Activated T-helper 1 cell treated with anti-CD3 and anti-CD28 coated beads, Interleukin-12 subunit alpha, Interleukin-12 subunit beta, Interleukin-2, Interleukin-4 antibody, amounts not matched to agents 30 ng/mL and 10 ng/mL and 1 ng/mL, durations not matched to agents 14 hours and 24 hours and 36 hours (primary cell): ENCODE data around the gene SLC52A3. TPM values are rescaled to one million over a fixed set of nuclear protein-coding genes. Genes with fewer than 3 reads are reported as not detected.

Source experiments
- DNase-seq: peaks from one replicate; pipeline ENCODE4 v3.0.0; 2021; ENCODE audit warnings: low spot score
- H3K27ac Mint-ChIP-seq: one replicate; pipeline ENCODE4 v1.8.0; 2021; ENCODE audit warnings: mild to moderate bottlenecking, mixed read lengths
- H3K27me3 Mint-ChIP-seq: one replicate; pipeline ENCODE4 v1.8.0; 2022; ENCODE audit warnings: mild to moderate bottlenecking, moderate library complexity, mixed read lengths; ENCODE audit not compliant: insufficient read depth
- H3K36me3 Mint-ChIP-seq: one replicate; pipeline ENCODE4 v1.8.0; 2021; ENCODE audit warnings: low read depth, mixed read lengths
- H3K4me1 Mint-ChIP-seq: one replicate; pipeline ENCODE4 v1.8.0; 2021; ENCODE audit warnings: low read depth, mixed read lengths
- H3K4me3 Mint-ChIP-seq: one replicate; pipeline ENCODE4 v1.8.0; 2021; ENCODE audit warnings: mild to moderate bottlenecking, moderate library complexity, mixed read lengths
- H3K9me3 Mint-ChIP-seq: one replicate; pipeline ENCODE4 v1.8.0; 2021; ENCODE audit warnings: mixed read lengths
- intact Hi-C: fragments of 100-400 bp; cut with micrococcal nuclease; formaldehyde crosslinking; loops from one replicate; pipeline ENCODE4 v1.15.1; 2024
- total RNA-seq: library from RNA; stranded (reverse); gene quantifications from 2 replicates; pipeline ENCODE4 v1.2.3, GENCODE V29; 2022

Gene SLC52A3
- total RNA-seq, 1 donor from 2014 or later = not detected

- Mint-ChIP-seq H3K36me3 (no peaks in the 10 kb centered on the region), H3K27me3 (peaks cover 7% of the 10 kb centered on the region), H3K9me3 (peaks cover 30% of the 10 kb centered on the region), H3K27ac (no peak overlapping the region), H3K4me1 (no peaks in the 10 kb centered on the region), H3K4me3 (no peak overlapping the region)
- no peak for DNase-seq
- intact Hi-C loops = no loop called here
These were observed 19.5 kb upstream of the SLC52A3 start for GRCh38 chr20:787825-788224.

DNA sequence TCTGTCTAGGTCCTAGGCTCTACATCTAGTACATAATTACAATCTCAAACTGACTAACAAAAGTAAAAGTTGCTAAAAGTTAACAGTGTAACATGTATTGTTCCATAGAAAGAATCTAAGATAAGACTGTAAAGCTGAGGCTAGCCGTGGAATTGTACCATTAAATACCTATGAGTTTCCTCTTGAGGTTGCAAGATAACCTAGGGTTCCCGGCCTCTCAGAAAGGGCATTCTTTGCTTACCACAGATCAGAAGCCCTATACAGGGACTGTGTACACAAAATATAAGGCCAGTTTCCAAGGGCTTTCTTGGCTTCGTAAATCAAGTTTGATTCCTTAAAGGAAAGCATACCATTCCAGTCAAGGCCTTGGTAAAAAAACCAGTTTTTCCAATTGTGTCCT, 11.5 kb upstream of the SLC52A3 start:
- no peak for DNase-seq
- H3K27ac Mint-ChIP-seq = no peak overlapping the region

DNA sequence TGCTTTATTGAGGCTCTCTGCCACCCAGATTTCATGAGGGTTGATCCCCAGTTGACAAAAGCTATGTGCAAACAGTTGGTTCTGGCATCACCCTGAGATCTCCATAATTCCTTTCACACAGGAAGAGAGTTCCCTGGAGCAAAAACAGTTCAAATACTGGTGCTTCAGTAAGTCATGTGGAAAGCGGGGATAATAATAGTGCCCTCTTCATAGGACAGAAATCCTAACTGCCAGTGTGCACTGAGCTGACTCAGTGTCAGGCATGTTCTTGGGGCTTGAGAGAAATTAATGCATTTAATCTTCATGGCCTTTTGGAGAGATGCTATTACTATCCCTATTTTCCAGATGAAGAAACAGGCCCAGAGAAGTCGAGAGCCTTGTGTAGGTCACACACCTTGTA, 7.9 kb upstream of the SLC52A3 start:
- Mint-ChIP-seq H3K27me3 (peaks cover 4% of the 10 kb centered on the region), H3K36me3 (no peaks in the 10 kb centered on the region), H3K4me1 (no peaks in the 10 kb centered on the region), H3K9me3 (no peaks in the 10 kb centered on the region), H3K27ac (no peak overlapping the region), H3K4me3 (no peak overlapping the region)
- intact Hi-C loops = no loop called here
- DNase-seq = no peak

More for the DNA sequence above, 11.5 kb upstream of the SLC52A3 start:
- peaks cover 13% of the 10 kb centered on the region for H3K9me3 Mint-ChIP-seq
- H3K27me3 Mint-ChIP-seq = no peaks in the 10 kb centered on the region
- H3K4me3 Mint-ChIP-seq = no peak overlapping the region
- intact Hi-C loops = no loop called here
- H3K36me3 Mint-ChIP-seq = no peaks in the 10 kb centered on the region
- H3K4me1 Mint-ChIP-seq = no peaks in the 10 kb centered on the region

DNA sequence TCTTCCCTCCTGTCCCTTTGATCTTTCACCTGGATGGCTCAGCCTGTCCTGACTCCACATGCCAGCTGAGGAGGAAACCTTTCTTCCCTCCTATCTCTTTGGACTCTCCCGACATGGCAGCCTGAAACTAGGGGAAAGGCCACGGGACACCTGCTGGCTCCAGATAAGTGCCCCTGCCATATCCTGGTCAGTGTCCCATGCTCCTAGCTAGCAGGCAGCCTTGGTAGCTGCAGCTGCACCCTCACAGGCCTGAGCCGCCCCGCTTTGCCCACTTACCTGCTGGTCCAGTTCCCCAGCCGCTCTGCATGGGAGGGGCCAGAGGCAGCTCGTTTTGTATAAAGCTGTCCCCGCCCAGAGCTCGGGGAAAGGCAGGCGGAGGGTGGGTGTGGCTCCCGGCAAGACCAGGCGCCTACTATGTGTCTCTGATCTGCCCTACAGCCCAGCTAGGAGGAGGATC, 7.4 kb upstream of the SLC52A3 start:
- H3K9me3 Mint-ChIP-seq = no peaks in the 10 kb centered on the region
- intact Hi-C loops = no loop called here

DNA sequence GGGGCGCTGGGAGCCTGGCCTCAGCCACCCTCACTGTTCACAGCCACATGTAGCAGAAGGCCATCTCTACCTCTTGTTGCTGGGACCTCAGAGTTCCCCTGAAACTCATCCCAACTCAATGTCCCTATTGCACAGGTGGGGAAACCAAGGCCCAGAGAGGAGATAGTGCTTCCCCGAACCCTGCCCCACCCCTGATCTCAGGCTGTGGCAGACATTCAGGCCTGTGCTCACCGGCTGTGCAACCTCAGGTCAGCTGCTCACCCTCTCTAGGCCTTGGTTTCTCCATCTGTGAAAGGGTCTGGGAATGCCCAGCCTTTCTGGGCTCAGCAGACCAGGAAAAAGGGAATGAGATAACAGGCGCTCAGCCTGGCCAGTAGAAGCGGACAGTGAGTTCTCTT, 6.4 kb upstream of the SLC52A3 start:
- H3K27me3 Mint-ChIP-seq = peaks cover 4% of the 10 kb centered on the region
- H3K4me3 Mint-ChIP-seq = no peak overlapping the region
- H3K9me3 Mint-ChIP-seq = no peaks in the 10 kb centered on the region
- no peak overlapping the region for H3K27ac Mint-ChIP-seq
- no peak for DNase-seq
- no peaks in the 10 kb centered on the region for H3K4me1 Mint-ChIP-seq
- H3K36me3 Mint-ChIP-seq = no peaks in the 10 kb centered on the region
- intact Hi-C loops = no loop called here

More for the DNA sequence above, 7.4 kb upstream of the SLC52A3 start:
- Mint-ChIP-seq H3K4me1 (no peaks in the 10 kb centered on the region), H3K36me3 (no peaks in the 10 kb centered on the region), H3K4me3 (no peak overlapping the region), H3K27ac (no peak overlapping the region), H3K27me3 (peaks cover 4% of the 10 kb centered on the region)
- DNase-seq = no peak

DNA sequence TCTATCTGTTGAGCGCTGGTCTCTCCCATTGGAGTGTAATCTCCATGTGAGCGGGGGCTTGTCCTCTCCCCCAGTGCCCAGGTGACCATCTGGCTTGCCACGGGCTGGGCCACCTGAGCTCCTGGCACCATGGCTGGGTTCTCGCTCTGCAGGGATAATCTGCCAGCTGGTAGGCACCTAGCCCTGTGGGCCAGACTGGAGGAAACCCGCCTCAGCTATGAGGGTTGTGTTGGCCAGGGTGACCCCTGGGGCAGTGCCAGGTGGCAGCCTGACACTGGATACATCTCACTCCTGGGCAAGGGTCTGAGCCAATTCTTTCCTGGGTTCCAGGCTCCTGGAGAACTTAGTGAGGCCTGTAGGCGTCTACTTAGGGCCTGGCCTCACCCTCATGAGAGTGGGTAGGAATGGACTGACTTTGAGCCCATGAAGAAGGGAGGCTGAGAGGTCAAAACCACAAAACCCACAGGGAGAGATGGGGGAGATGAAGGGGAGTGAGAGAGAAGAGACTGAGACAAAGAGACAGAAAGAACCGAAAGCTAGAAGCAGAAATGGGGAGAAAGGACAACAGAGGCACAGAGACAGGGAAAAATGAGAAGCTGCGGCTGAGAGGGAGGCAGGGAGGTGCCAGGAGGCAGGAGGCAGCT, 5.8 kb upstream of the SLC52A3 start:
- H3K27ac Mint-ChIP-seq = no peak overlapping the region
- H3K27me3 Mint-ChIP-seq = peaks cover 4% of the 10 kb centered on the region
- intact Hi-C loops = no loop called here
- no peaks in the 10 kb centered on the region for H3K36me3 Mint-ChIP-seq
- H3K4me1 Mint-ChIP-seq = no peaks in the 10 kb centered on the region
- no peak overlapping the region for H3K4me3 Mint-ChIP-seq
- no peaks in the 10 kb centered on the region for H3K9me3 Mint-ChIP-seq
- no peak for DNase-seq

GRCh38 chr20:772806-773205, 4.5 kb upstream of the SLC52A3 start:
- no peak for DNase-seq
- H3K4me1 Mint-ChIP-seq = no peaks in the 10 kb centered on the region
- intact Hi-C loops = no loop called here
- peaks cover 4% of the 10 kb centered on the region for H3K27me3 Mint-ChIP-seq
- no peak overlapping the region for H3K4me3 Mint-ChIP-seq
- H3K27ac Mint-ChIP-seq = no peak overlapping the region
- H3K9me3 Mint-ChIP-seq = no peaks in the 10 kb centered on the region
- H3K36me3 Mint-ChIP-seq = no peaks in the 10 kb centered on the region

DNA sequence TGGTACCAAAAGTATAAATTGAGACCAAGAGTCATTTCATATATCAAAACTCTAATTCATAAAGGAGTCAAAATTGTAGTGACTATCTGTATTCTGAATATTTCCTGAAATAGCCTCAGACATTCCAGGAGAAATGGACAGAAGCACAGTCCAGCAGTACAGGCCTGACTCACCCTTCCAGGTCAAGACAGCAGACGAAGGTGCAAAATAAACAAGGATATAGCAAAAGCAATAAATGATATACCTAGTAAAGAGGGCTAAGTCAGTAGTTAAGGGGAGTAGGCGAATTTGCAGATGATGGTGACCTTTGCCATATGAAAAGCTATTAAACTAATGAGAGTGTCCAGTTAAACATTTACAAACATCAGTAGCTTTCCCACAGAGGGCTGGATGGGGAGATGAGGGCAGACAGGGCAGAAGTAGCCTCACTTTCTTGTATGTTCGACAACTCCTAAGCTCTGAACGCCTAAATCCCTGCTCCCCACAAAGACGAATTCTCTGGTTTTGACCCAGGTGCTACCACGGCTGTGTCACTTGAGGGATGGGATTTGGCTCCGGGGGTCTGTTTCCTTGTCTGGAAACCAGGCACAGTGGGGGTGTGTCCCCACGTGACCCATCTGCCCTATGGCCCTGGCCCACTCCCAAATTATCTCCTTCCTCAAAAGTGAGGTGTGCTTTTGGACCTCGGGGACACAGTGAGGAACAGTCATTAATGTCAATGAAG, 3.6 kb upstream of the SLC52A3 start:
- intact Hi-C loops = no loop called here
- Mint-ChIP-seq H3K4me3 (no peak overlapping the region), H3K4me1 (no peaks in the 10 kb centered on the region), H3K9me3 (no peaks in the 10 kb centered on the region), H3K27ac (no peak overlapping the region), H3K36me3 (no peaks in the 10 kb centered on the region), H3K27me3 (peaks cover 4% of the 10 kb centered on the region)
- no peak for DNase-seq

DNA sequence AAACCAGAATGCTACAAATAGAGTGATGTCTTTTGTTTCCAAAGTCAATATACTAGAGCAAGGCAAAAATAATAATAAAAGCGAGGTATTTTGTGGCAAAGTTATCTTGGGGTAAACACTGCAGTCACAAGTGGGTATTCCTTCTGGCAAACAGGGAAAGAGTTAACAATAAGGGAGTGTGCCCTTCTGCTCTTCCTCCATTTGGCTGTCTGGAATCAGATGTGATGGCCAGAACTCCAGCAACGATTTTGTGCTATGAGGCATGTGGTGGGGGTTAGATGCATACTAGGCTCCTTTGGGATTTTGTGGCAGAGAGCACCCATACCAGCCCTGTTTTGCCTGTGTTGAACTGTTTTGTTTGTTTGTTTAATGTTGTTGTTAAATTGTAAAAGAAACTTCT, 2.4 kb upstream of the SLC52A3 start:
- DNase-seq = no peak
- Mint-ChIP-seq H3K27me3 (peaks cover 4% of the 10 kb centered on the region), H3K27ac (no peak overlapping the region), H3K36me3 (no peaks in the 10 kb centered on the region), H3K4me3 (no peak overlapping the region), H3K9me3 (no peaks in the 10 kb centered on the region), H3K4me1 (no peaks in the 10 kb centered on the region)
- intact Hi-C loops = no loop called here

- Mint-ChIP-seq H3K27ac (no peak overlapping the region), H3K4me3 (no peak overlapping the region), H3K4me1 (no peaks in the 10 kb centered on the region), H3K9me3 (no peaks in the 10 kb centered on the region), H3K27me3 (peaks cover 4% of the 10 kb centered on the region), H3K36me3 (no peaks in the 10 kb centered on the region)
- DNase-seq = no peak
- intact Hi-C loops = no loop called here
These were observed 1.4 kb downstream of the SLC52A3 start for GRCh38 chr20:766906-767305.

- no peak for DNase-seq
- Mint-ChIP-seq H3K4me3 (no peak overlapping the region), H3K36me3 (no peaks in the 10 kb centered on the region), H3K27ac (no peak overlapping the region), H3K27me3 (no peaks in the 10 kb centered on the region), H3K9me3 (no peaks in the 10 kb centered on the region), H3K4me1 (no peaks in the 10 kb centered on the region)
- intact Hi-C loops = no loop called here
These were observed 4.0 kb downstream of the SLC52A3 start for GRCh38 chr20:764255-764654.

DNA sequence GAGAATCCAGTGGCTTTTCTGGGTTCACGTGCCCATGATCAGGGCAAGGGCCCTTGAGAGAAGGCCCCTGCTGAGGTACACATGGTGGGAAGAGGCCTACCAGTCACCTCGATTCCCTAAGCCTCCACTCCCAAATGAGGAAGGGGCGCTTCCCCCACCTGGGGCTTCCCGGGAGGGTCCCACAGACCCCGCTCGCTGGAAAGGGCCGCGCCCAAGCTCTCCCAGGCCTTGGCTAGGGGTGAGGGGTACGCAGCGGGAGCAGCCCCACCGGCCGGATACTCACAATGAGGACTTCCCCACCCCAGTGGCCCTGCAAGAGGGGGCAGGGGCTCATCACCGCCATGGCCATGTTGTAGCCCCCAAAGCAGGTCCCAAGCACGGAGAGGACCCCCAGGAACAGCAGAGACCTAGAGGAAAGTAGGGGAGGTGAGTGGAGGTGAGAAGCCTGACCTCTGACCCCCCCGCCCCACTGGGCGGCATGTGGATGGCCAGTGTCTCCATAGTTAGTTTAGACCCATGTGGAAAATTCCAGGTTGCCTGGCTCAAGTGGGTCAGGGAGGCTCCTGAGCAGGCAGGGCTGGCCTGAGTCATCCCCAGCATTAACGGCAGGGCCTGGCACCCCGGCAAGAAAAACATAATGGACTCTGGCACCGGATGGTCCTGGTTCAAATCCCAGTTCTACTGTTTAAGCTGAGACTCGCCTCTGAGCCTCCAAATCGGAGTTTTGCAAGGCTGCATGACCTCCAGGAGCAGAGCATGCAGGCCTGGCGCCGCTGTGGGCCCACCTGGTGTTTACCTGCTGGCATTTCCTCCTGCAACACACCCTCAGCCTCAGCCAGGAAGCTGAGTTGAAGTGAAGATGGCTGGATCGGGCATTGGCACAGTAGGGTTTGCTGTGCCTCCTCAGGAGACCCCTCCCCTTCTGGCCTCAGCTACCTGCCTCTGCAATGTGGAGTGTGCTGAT, 6.6 kb downstream of the SLC52A3 start:
- no peaks in the 10 kb centered on the region for H3K4me1 Mint-ChIP-seq
- H3K27ac Mint-ChIP-seq = no peak overlapping the region
- intact Hi-C loops = no loop called here
- peaks cover 9% of the 10 kb centered on the region for H3K27me3 Mint-ChIP-seq
- DNase-seq = no peak
- no peaks in the 10 kb centered on the region for H3K36me3 Mint-ChIP-seq
- H3K4me3 Mint-ChIP-seq = no peak overlapping the region
- no peaks in the 10 kb centered on the region for H3K9me3 Mint-ChIP-seq
